ENCODE results near the gene TOR1A. TPM values are rescaled to one million over a fixed set of nuclear protein-coding genes. Genes with fewer than 3 reads are reported as not detected.

TOR1A gene
- polyA plus RNA-seq, 1 experiment: 78.8 TPM

DNA sequence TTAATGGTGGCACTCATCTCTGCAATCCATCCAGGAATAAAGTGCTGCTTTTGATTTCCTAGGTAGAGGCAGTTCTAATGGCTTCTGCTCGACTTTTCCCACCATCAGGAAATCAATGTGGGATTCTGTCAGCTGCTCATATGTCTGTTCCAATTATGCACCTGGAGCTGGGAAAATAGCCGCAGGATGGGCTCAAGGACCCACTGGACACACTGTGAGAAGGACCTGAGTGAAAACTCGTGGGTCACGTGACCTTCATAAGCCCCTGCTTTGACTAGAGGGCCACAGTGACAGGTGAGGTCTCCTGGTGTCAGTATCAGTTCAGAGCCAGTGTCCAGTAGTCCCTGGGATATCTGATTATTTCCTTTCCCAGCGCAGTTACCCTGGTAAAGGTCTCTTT lies 53.2 kb downstream of the TOR1A start:
- ChIA-PET POLR2A (no interaction called here), CTCF (interaction anchor here (3.7 kb wide), 1 partner anchor 33 kb away, joined by 15 read pairs; no protein-coding TSS in a partner anchor)
- no peak overlapping the region for H3K4me3 ChIP-seq (ENCODE audit: low read depth, low read length)
- TF ChIP-seq, protein P1, sequence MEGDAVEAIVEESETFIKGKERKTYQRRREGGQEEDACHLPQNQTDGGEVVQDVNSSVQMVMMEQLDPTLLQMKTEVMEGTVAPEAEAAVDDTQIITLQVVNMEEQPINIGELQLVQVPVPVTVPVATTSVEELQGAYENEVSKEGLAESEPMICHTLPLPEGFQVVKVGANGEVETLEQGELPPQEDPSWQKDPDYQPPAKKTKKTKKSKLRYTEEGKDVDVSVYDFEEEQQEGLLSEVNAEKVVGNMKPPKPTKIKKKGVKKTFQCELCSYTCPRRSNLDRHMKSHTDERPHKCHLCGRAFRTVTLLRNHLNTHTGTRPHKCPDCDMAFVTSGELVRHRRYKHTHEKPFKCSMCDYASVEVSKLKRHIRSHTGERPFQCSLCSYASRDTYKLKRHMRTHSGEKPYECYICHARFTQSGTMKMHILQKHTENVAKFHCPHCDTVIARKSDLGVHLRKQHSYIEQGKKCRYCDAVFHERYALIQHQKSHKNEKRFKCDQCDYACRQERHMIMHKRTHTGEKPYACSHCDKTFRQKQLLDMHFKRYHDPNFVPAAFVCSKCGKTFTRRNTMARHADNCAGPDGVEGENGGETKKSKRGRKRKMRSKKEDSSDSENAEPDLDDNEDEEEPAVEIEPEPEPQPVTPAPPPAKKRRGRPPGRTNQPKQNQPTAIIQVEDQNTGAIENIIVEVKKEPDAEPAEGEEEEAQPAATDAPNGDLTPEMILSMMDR (IDR thresholded peaks at IDR 0.05; ENCODE audit: insufficient read depth, low read depth, low read length): no peak
- no peaks in the 10 kb centered on the region for H3K36me3 ChIP-seq (ENCODE audit: control insufficient read depth, insufficient read depth, low read length)
- no peaks in the 10 kb centered on the region for H3K27me3 ChIP-seq (ENCODE audit: control insufficient read depth, insufficient read depth, low read length)
- no peak for DNase-seq (ENCODE audit: low read depth)

GRCh38 chr9:129769669-129770068 lies 54.3 kb downstream of the TOR1A start:
- H3K4me3 ChIP-seq (ENCODE audit: low read depth, low read length): no peak overlapping the region
- no peak for DNase-seq (ENCODE audit: low read depth)
- CTCF ChIA-PET: interaction anchor here (1.2 kb wide), 1 partner anchor 14 kb away, joined by 3 read pairs; no protein-coding TSS in a partner anchor
- H3K27me3 ChIP-seq (ENCODE audit: control insufficient read depth, insufficient read depth, low read length): no peaks in the 10 kb centered on the region
- POLR2A ChIA-PET: no interaction called here
- TF ChIP-seq, protein P1 (IDR thresholded peaks at IDR 0.05; ENCODE audit: insufficient read depth, low read depth, low read length): no peak
- H3K36me3 ChIP-seq (ENCODE audit: control insufficient read depth, insufficient read depth, low read length): no peaks in the 10 kb centered on the region

DNA sequence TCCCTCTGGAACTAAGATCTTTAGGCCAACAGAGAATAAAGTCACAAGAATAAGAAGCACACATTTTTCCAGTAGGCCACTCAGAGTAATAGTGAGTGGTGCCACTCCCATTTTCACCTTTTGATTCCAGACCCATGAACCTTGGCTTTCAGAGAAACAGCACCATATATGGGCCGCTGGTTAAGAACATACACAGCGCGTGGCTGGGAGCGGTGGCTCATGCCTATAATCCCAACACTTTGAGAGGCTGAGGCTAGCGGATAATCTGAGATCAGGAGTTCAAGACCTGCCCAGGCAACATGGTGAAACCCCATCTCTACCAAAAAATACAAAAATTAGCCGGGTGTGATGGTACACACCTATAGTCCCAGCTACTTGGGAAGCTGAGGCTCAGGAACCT lies 55.5 kb downstream of the TOR1A start:
- Histone ChIP-seq H3K4me3 (ENCODE audit: low read depth, low read length) (no peak overlapping the region), H3K27me3 (ENCODE audit: control insufficient read depth, insufficient read depth, low read length) (no peaks in the 10 kb centered on the region), H3K36me3 (ENCODE audit: control insufficient read depth, insufficient read depth, low read length) (no peaks in the 10 kb centered on the region)
- no peak for DNase-seq (ENCODE audit: low read depth)
- POLR2A ChIA-PET: no interaction called here
- TF ChIP-seq, protein P1 (IDR thresholded peaks at IDR 0.05; ENCODE audit: insufficient read depth, low read depth, low read length): no peak
- CTCF ChIA-PET: interaction anchor here (0.9 to 1.1 kb wide), 2 partner anchors 31 to 41 kb away, joined by 3 read pairs; no protein-coding TSS in a partner anchor

DNA sequence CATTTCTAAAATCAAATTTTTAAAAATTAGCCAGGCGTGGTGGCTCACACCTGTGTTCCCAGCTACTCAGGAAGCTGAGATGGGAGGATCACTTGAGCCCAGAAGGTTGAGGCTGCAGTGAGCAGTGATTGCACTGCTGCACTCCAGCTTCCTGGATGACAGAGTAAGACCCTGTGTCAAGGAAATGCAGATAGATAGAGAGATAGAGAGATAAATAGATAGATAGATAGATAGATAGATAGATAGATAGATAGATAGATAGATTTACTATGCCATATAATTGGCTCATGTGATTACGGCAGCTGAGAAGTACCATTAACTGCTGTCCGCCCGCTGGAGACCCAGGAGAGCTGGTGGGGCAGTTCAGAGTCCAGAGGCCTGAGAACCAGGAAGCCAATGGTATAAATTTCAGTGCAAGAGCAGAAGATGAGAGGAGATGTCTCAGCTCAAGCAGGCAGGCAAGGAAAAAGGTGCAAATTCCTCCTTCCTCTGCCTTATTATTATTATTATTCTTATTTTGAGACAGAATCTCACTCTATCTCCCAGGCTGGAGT lies 58.1 kb downstream of the TOR1A start:
- TF ChIP-seq, protein P1 (IDR thresholded peaks at IDR 0.05; ENCODE audit: insufficient read depth, low read depth, low read length): no peak
- H3K27me3 ChIP-seq (ENCODE audit: control insufficient read depth, insufficient read depth, low read length): no peaks in the 10 kb centered on the region
- CTCF ChIA-PET: interaction anchor here (1.0 to 1.6 kb wide), 5 partner anchors 11 to 40 kb away, joined by 3 to 6 read pairs (median 4); no protein-coding TSS in a partner anchor
- H3K4me3 ChIP-seq (ENCODE audit: low read depth, low read length): no peak overlapping the region
- H3K36me3 ChIP-seq (ENCODE audit: control insufficient read depth, insufficient read depth, low read length): no peaks in the 10 kb centered on the region
- no peak for DNase-seq (ENCODE audit: low read depth)
- POLR2A ChIA-PET: no interaction called here

- no peaks in the 10 kb centered on the region for H3K36me3 ChIP-seq (ENCODE audit: control insufficient read depth, insufficient read depth, low read length)
- no peak for DNase-seq (ENCODE audit: low read depth)
- H3K27me3 ChIP-seq (ENCODE audit: control insufficient read depth, insufficient read depth, low read length): no peaks in the 10 kb centered on the region
- POLR2A ChIA-PET: interaction anchor here (0.6 kb wide), 1 partner anchor 14 kb away, joined by 3 read pairs; no protein-coding TSS in a partner anchor
- TF ChIP-seq, protein P1 (IDR thresholded peaks at IDR 0.05; ENCODE audit: insufficient read depth, low read depth, low read length): no peak
- H3K4me3 ChIP-seq (ENCODE audit: low read depth, low read length): no peak overlapping the region
- CTCF ChIA-PET: interaction anchor here (0.7 to 2.1 kb wide), 6 partner anchors 10 to 632 kb away, joined by 3 to 6 read pairs (median 4); partner anchors contain the start of gene PTGES
These were observed 60.7 kb downstream of the TOR1A start for GRCh38 chr9:129762985-129763926.

All from BJ (cell line).